SK-N-SH (cell line): ENCODE data around the gene ZNF3. TPM values are rescaled to one million over a fixed set of nuclear protein-coding genes. Genes with fewer than 3 reads are reported as not detected.

Experiments
- CTCF ChIA-PET: fragments of 300-600, 350-600 bp; formaldehyde crosslinking; extraction: SDS; loops from one replicate; lab custom pipeline; 2021; lab: Yijun Ruan, JAX
- POLR2A ChIA-PET: fragments of 350-600 bp; sonication (Branson Sonifier 250); formaldehyde crosslinking; extraction: SDS; loops from one replicate; lab custom pipeline; 2020; ENCODE audit warnings: antibody characterized with exemption, inconsistent platforms; lab: Yijun Ruan, JAX
- DNase-seq: peaks from one replicate; pipeline ENCODE4 v3.0.0; 2012
- H2AFZ ChIP-seq: fragments of 200-600 bp; sonication (generic); 2 replicates; pipeline ENCODE4 v1.8.1; 2016; ENCODE audit warnings: antibody characterized with exemption, mild to moderate bottlenecking, low read depth
- H3F3A ChIP-seq: fragments of 200-600 bp; sonication (generic); replicated peaks from 2 replicates; pipeline ENCODE3; 2016; ENCODE audit warnings: antibody characterized with exemption, mild to moderate bottlenecking; ENCODE audit not compliant: insufficient read depth
- H3K27ac ChIP-seq, 2 experiments: fragments of 200-500 bp in 1 of 2; fragments of 200-600 bp in 1 of 2; sonication (Bioruptor generic) in 1 of 2; sonication (generic), shearing (Covaris generic) in 1 of 2; 2 replicates each; pipeline versions ENCODE4 v1.5.1 to v1.6.1; 2014 to 2016; ENCODE audit warnings: low read depth in 2 of 2, inconsistent platforms in 1 of 2, low read length in 1 of 2, mild to moderate bottlenecking in 1 of 2, mixed read lengths in 1 of 2
- H3K27me3 ChIP-seq: fragments of 200-600 bp; sonication (generic), shearing (Covaris generic); 2 replicates; pipeline ENCODE4 v1.6.1; 2016; ENCODE audit warnings: mixed run types; ENCODE audit not compliant: insufficient read depth
- H3K36me3 ChIP-seq, 2 experiments: fragments of 200-500 bp in 1 of 2; fragments of 200-600 bp in 1 of 2; sonication (Bioruptor generic) in 1 of 2; sonication (generic) in 1 of 2; replicated peaks in 1 of 2; 2 replicates each; pipeline versions ENCODE3 to v1.5.1; 2014 to 2016; ENCODE audit warnings: low read length in 1 of 2, mild to moderate bottlenecking in 1 of 2; ENCODE audit not compliant: insufficient read depth in 2 of 2, control insufficient read depth in 1 of 2
- H3K4me1 ChIP-seq, 2 experiments: fragments of 200-500 bp in 1 of 2; fragments of 200-600 bp in 1 of 2; sonication (Bioruptor generic) in 1 of 2; sonication (generic), shearing (Covaris generic) in 1 of 2; 2 replicates each; pipeline versions ENCODE4 v1.5.1 to v1.6.1; 2014 to 2016; ENCODE audit warnings: low read depth in 1 of 2, low read length in 1 of 2, mixed run types in 1 of 2; ENCODE audit not compliant: insufficient read depth in 2 of 2, control insufficient read depth in 1 of 2
- H3K4me2 ChIP-seq: fragments of 200-600 bp; sonication (generic), shearing (Covaris generic); 2 replicates; pipeline ENCODE4 v1.6.1; 2017; ENCODE audit warnings: mixed run types
- H3K4me3 ChIP-seq, 2 experiments: fragments of 200-500 bp in 1 of 2; fragments of 200-600 bp in 1 of 2; sonication (Bioruptor generic) in 1 of 2; sonication (generic), shearing (Covaris generic) in 1 of 2; 2 replicates each; pipeline versions ENCODE4 v1.5.1 to v1.8.1; 2014 to 2016; ENCODE audit warnings: low read depth in 2 of 2, inconsistent platforms in 1 of 2, low read length in 1 of 2, mild to moderate bottlenecking in 1 of 2, mixed read lengths in 1 of 2, moderate library complexity in 1 of 2
- H3K79me2 ChIP-seq: fragments of 200-600 bp; sonication (generic); 2 replicates; pipeline ENCODE4 v1.8.1; 2017; ENCODE audit warnings: mild to moderate bottlenecking; ENCODE audit not compliant: insufficient read depth
- H3K9ac ChIP-seq: fragments of 200-600 bp; sonication (generic); 2 replicates; pipeline ENCODE4 v1.6.1; 2017; ENCODE audit warnings: mixed run types
- H3K9me2 ChIP-seq: fragments of 200-600 bp; sonication (generic); 2 replicates; pipeline ENCODE4 v1.6.1; 2017; ENCODE audit warnings: mixed run types
- H3K9me3 ChIP-seq: fragments of 200-600 bp; sonication (generic); 2 replicates; pipeline ENCODE4 v1.6.1; 2017; ENCODE audit warnings: mixed run types, mild to moderate bottlenecking, moderate library complexity
- H4K20me1 ChIP-seq: fragments of 200-600 bp; sonication (generic); 2 replicates; pipeline ENCODE4 v1.6.1; 2017; ENCODE audit warnings: mild to moderate bottlenecking, mixed run types; ENCODE audit not compliant: insufficient read depth
- CTCF ChIP-seq: fragments of 200-600 bp; sonication (generic); IDR thresholded peaks from 2 replicates; pipeline ENCODE4 v1.6.1; 2017; ENCODE audit warnings: antibody characterized with exemption, mild to moderate bottlenecking, moderate library complexity
- EZH2phosphoT487 ChIP-seq: fragments of 200-600 bp; sonication (generic); IDR thresholded peaks from 2 replicates; pipeline ENCODE4 v1.6.1; 2017; ENCODE audit warnings: low read depth, mixed run types, mild to moderate bottlenecking, antibody characterized with exemption, moderate library complexity, borderline replicate concordance
- FOXM1 ChIP-seq: IDR thresholded peaks from 2 replicates; pipeline ENCODE4 v1.4.0; 2012; ENCODE audit warnings: low read depth, mild to moderate bottlenecking
- GATA2 ChIP-seq: sonication (generic); formaldehyde crosslinking; IDR thresholded peaks from 2 replicates; pipeline ENCODE4 v1.5.0; 2020; ENCODE audit warnings: mild to moderate bottlenecking, missing genetic modification reagents
- MXI1 ChIP-seq: IDR thresholded peaks from 2 replicates; pipeline ENCODE4 v1.6.1; 2012; ENCODE audit warnings: mild to moderate bottlenecking, low read depth, low read length, improper control_type of control experiment
- PBX3 ChIP-seq: IDR thresholded peaks from 2 replicates; pipeline ENCODE4; 2012
- POLR2AphosphoS5 ChIP-seq: IDR thresholded peaks from 2 replicates; pipeline ENCODE4 v1.6.1; 2012; ENCODE audit warnings: low read depth, low read length
- RFX5 ChIP-seq: IDR thresholded peaks from 2 replicates; pipeline ENCODE4 v1.6.1; 2012; ENCODE audit warnings: mild to moderate bottlenecking, improper control_type of control experiment, low read length
- SIN3A ChIP-seq: IDR thresholded peaks from 2 replicates; pipeline ENCODE4 v1.6.1; 2012; ENCODE audit warnings: low read depth, mild to moderate bottlenecking, low read length, moderate library complexity, borderline replicate concordance
- SMC3 ChIP-seq: IDR thresholded peaks from 2 replicates; pipeline ENCODE4 v1.6.1; 2012; ENCODE audit warnings: low read depth, low read length, improper control_type of control experiment
- WGBS: methylation state at CpG from one replicate; pipeline ENCODE4 v1.1.6; 2017; ENCODE audit warnings: low lambda C conversion rate; 5-methylcytosine and 5-hydroxymethylcytosine counted together
- polyA plus RNA-seq, 3 experiments: library from polyadenylated mRNA; depleted of rRNA; stranded (reverse); fragments of >200 nt; gene quantifications; 2 replicates each; pipeline ENCODE4 v1.2.3, GENCODE V29; 2012

ZNF3 gene
- polyA plus RNA-seq, 1 of the 3 experiments (the other 2 are of a cell fraction): 30.5 TPM

GRCh38 chr7:100093054-100093453 lies 11.5 kb upstream of the ZNF3 start:
- CTCF ChIA-PET: no interaction called here
- peak; percentile 42 for TF ChIP-seq POLR2AphosphoS5
- peak; percentile 11; the same call in 1 of the 2 replicates for TF ChIP-seq MXI1
- TF ChIP-seq SMC3: no peak
- TF ChIP-seq, all 33 proteins: peak for 2
- H2AFZ ChIP-seq: no peak overlapping the region
- H3K9me2 ChIP-seq: no peaks in the 10 kb centered on the region
- H3K27me3 ChIP-seq: no peaks in the 10 kb centered on the region
- peak overlapping the region; percentile 34 to 58; a peak in 2 of 4 replicates for H3K27ac ChIP-seq
- peaks cover 16 to 52% of the 10 kb centered on the region in 2 experiments for H3K4me1 ChIP-seq
- H3K4me3 ChIP-seq: no peak overlapping the region
- no peak for DNase-seq
- H4K20me1 ChIP-seq: peaks cover under 1% of the 10 kb centered on the region; the same call in 1 of the 2 replicates
- POLR2A ChIA-PET: interaction anchor here (1.0 to 7.5 kb wide), 2 partner anchors 8 to 36 kb away, joined by 4 to 98 read pairs; partner anchors contain the start of genes AP4M1 and MCM7
- H3K36me3 ChIP-seq: peaks cover 71 to 73% of the 10 kb centered on the region in 2 experiments
- H3F3A ChIP-seq: peaks cover 80% of the 10 kb centered on the region
- H3K4me2 ChIP-seq: no peak overlapping the region
- H3K9me3 ChIP-seq: no peaks in the 10 kb centered on the region
- H3K79me2 ChIP-seq: peaks cover 89% of the 10 kb centered on the region
- WGBS: 85% methylated on average over 8 of the region's 8 CpGs
- H3K9ac ChIP-seq: no peak overlapping the region

- Histone ChIP-seq H3K4me3 (no peak overlapping the region), H3K27ac (peak overlapping the region; percentile 2 to 98; a peak in 3 of 4 replicates), H3K9me2 (no peaks in the 10 kb centered on the region)
- TF ChIP-seq POLR2AphosphoS5 (peak; percentile 35; the same call in 1 of the 2 replicates), EZH2phosphoT487 (no peak), PBX3 (no peak), SIN3A (peak; percentile 87; the same call in 1 of the 2 replicates), MXI1 (peak; percentile 90), RFX5 (no peak), FOXM1 (no peak), CTCF (peak; percentile 42), GATA2 (no peak)
- TF ChIP-seq, all 33 proteins: peak for 4
- peaks cover 27 to 43% of the 10 kb centered on the region in 2 experiments for H3K4me1 ChIP-seq
- no peaks in the 10 kb centered on the region for H3K27me3 ChIP-seq
- peaks cover 57 to 62% of the 10 kb centered on the region in 2 experiments for H3K36me3 ChIP-seq
- POLR2A ChIA-PET: interaction anchor here (7.5 kb wide), 1 partner anchor 9 kb away, joined by 98 read pairs; the partner anchor contains the start of genes AP4M1 and MCM7
- DNase-seq: peak; percentile 65
- WGBS: 70% methylated on average over 19 of the region's 19 CpGs
- H4K20me1 ChIP-seq: no peaks in the 10 kb centered on the region
- CTCF ChIA-PET: interaction anchor here (1.1 kb wide), 1 partner anchor 40 kb away, joined by 4 read pairs; no protein-coding TSS in a partner anchor
- no peak overlapping the region; the same call in 1 of the 2 replicates for H3K4me2 ChIP-seq
- peaks cover 78% of the 10 kb centered on the region for H3K79me2 ChIP-seq
- H3K9ac ChIP-seq: no peak overlapping the region; the same call in 1 of the 2 replicates
- H2AFZ ChIP-seq: no peak overlapping the region
- no peaks in the 10 kb centered on the region for H3K9me3 ChIP-seq
- peaks cover 91% of the 10 kb centered on the region for H3F3A ChIP-seq
Measured at GRCh38 chr7:100091411-100092181, 10.1 kb upstream of the ZNF3 start.
